Uterus (tissue), 4 donors: ENCODE measurements around the gene CD47. TPM values are rescaled to one million over a fixed set of nuclear protein-coding genes. Genes with fewer than 3 reads are reported as not detected.
A peak's percentile ranks its signal among the peaks of the same experiment; 100 is the strongest.

Experiments used
- DNase-seq, 2 donors: peaks; one replicate each; pipeline ENCODE4 v3.0.0-alpha.2; 2019 to 2020
- H3K27ac ChIP-seq, 2 donors: fragments of 200-600 bp; sonication (generic); 1 replicate in 1 of 2; 2 replicates in 1 of 2; pipeline ENCODE4 v1.5.1; 2016 to 2018
- H3K27me3 ChIP-seq, 2 donors: fragments of 200-600 bp; sonication (generic); one replicate each; pipeline ENCODE4 v1.5.1; 2018 to 2019; ENCODE audit warnings: control low read depth in 1 of 2
- H3K36me3 ChIP-seq, 2 donors: fragments of 200-600 bp; sonication (generic); one replicate each; pipeline ENCODE4 v1.5.1; 2019; ENCODE audit warnings: control low read depth in 1 of 2
- H3K4me1 ChIP-seq, 2 donors: fragments of 200-600 bp; sonication (generic); one replicate each; pipeline ENCODE4 v1.5.1; 2018 to 2019; ENCODE audit warnings: control low read depth in 1 of 2
- H3K4me3 ChIP-seq, 2 donors: fragments of 200-600 bp; sonication (generic); 1 replicate in 1 of 2; 2 replicates in 1 of 2; pipeline ENCODE4 v1.5.1; 2018 to 2019; ENCODE audit warnings: mild to moderate bottlenecking in 1 of 2
- H3K9me3 ChIP-seq, 2 donors: fragments of 200-600 bp; sonication (generic); one replicate each; pipeline ENCODE4 v1.5.1; 2019; ENCODE audit warnings: control low read depth in 1 of 2
- POLR2A ChIP-seq, 2 donors: fragments of 450-650 bp; IDR thresholded peaks; one replicate each; pipeline ENCODE4 v1.6.1; 2016; ENCODE audit warnings: antibody characterized with exemption in 2 of 2, mild to moderate bottlenecking in 1 of 2, moderate library complexity in 1 of 2
- intact Hi-C: fragments of 100-400 bp; cut with DNase I; formaldehyde crosslinking; loops from one replicate; pipeline ENCODE4 v1.15.1; 2023; ENCODE audit warnings: low total_unique reads
- total RNA-seq, 4 donors: library from RNA; depleted of rRNA in 3 of 4; stranded (reverse); fragments of >200 nt in 3 of 4; gene quantifications; one replicate each; pipeline versions ENCODE4 v1.1.0 to v1.2.4, GENCODE V29; 2014 to 2023
- TF ChIP-seq, protein P1 (sequence below), 4 experiments: fragments of 200-600 bp in 2 of 4; fragments of 450-650 bp in 2 of 4; sonication (generic) in 2 of 4; IDR thresholded peaks; one replicate each; pipeline ENCODE4 v1.5.1; 2016 to 2019; ENCODE audit warnings: antibody characterized with exemption in 4 of 4, mild to moderate bottlenecking in 2 of 4, moderate library complexity in 1 of 4
- donor health status: DM: yes; HTN: yes; CAD: no.

CD47 gene
- total RNA-seq, 4 donors from 2014 or later = 29.2 to 210 (median 67.1) TPM

DNA sequence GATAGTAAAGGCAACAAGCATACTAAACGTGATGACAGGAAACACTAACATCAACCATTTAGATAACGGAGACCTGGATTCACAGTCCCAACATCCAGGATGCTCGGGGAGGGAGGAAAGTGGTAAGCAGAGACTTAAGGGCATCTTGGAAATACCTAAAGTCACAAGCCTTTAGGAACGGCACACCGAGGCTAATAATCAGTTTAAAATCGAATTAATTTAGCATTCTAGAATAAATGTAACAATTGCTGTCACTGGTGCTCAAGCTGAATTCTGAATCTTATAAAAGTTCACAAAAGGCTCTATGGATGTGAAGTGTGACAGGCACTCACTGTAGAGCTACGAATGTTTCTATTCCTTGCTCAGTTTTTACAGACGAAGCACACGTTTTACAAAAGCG, 1.3 kb downstream of the CD47 start:
- intact Hi-C loops = no loop called here
- Histone ChIP-seq H3K27ac (peak overlapping the region; percentile 86 to 89), H3K27me3 (no peaks in the 10 kb centered on the region), H3K4me3 (peak overlapping the region; percentile 84 to 99), H3K9me3 (no peaks in the 10 kb centered on the region), H3K36me3 (no peaks in the 10 kb centered on the region), H3K4me1 (no peaks in the 10 kb centered on the region)
- TF ChIP-seq POLR2A (IDR thresholded peaks at IDR 0.05) = no peak
- no peak for DNase-seq

DNA sequence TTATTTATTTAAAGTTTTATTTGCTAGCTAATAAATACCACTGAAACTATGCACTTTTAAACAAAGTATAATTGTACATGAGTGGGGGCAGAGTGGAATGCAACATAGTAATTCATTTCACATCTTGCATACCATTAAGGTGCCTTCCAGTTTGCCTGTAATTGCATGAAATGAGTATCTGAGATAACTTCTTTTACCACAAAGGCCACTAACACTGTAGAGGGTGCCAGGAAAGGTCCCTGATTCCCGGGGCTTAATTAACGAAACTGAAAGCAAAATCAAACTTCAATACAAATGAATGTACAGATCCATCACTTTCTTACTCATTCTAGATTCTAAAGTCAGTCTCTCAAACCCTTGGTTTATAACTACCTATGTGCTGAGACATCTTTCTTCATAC, 2.1 kb downstream of the CD47 start:
- H3K4me1 ChIP-seq = no peaks in the 10 kb centered on the region
- no peak for DNase-seq
- H3K27ac ChIP-seq = peak overlapping the region in 1 of 2 donors; percentile 86
- no peaks in the 10 kb centered on the region for H3K27me3 ChIP-seq
- intact Hi-C loops = no loop called here
- no peaks in the 10 kb centered on the region for H3K9me3 ChIP-seq
- H3K4me3 ChIP-seq = peak overlapping the region in 1 of 2 donors; percentile 99
- no peaks in the 10 kb centered on the region for H3K36me3 ChIP-seq
- TF ChIP-seq POLR2A (IDR thresholded peaks at IDR 0.05) = no peak
- TF ChIP-seq, protein P1, sequence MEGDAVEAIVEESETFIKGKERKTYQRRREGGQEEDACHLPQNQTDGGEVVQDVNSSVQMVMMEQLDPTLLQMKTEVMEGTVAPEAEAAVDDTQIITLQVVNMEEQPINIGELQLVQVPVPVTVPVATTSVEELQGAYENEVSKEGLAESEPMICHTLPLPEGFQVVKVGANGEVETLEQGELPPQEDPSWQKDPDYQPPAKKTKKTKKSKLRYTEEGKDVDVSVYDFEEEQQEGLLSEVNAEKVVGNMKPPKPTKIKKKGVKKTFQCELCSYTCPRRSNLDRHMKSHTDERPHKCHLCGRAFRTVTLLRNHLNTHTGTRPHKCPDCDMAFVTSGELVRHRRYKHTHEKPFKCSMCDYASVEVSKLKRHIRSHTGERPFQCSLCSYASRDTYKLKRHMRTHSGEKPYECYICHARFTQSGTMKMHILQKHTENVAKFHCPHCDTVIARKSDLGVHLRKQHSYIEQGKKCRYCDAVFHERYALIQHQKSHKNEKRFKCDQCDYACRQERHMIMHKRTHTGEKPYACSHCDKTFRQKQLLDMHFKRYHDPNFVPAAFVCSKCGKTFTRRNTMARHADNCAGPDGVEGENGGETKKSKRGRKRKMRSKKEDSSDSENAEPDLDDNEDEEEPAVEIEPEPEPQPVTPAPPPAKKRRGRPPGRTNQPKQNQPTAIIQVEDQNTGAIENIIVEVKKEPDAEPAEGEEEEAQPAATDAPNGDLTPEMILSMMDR (IDR thresholded peaks at IDR 0.05) = no peak

DNA sequence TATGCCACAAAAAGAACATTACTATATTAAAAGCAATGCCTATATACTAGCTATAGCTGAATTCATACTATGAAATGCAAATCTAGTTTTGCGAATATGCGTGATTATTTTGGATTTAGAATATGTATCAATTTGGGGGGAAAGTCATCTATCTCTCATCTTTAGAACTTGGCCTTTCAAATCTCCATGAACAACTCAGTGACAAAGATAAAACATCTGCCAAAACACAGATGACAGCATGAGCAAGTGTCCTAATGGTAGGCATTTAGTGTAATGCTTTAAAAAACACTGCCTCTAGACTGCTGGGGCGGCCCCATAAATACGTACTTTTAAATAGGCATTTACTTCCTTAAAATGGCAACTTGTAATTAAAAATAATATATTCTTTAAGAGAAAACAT, 2.7 kb downstream of the CD47 start:
- no peaks in the 10 kb centered on the region for H3K4me1 ChIP-seq
- intact Hi-C loops = no loop called here
- no peaks in the 10 kb centered on the region for H3K9me3 ChIP-seq

DNA sequence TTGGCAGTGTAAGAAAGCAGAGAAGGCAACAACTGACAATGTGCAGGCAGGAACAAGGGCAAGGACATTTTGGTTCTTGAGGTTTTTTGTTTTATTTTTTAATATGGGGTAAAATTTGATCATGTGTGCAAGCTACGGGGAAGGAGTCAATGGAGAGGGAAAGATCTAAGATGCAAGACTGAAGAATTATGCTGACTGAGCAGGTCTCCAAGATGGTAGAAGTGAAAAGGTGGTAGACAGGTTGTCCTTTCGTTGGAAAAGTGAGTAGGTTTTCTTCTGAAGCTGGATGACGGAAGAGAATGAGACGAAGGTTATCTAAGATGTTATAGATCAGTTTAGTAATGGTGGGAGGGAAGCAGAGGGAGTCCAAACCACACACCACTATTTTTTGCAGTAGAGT, 4.2 kb downstream of the CD47 start:
- no peaks in the 10 kb centered on the region for H3K4me1 ChIP-seq
- no peak overlapping the region for H3K4me3 ChIP-seq
- no peak for DNase-seq
- no peaks in the 10 kb centered on the region for H3K36me3 ChIP-seq
- no peaks in the 10 kb centered on the region for H3K27me3 ChIP-seq
- H3K27ac ChIP-seq = no peak overlapping the region
- H3K9me3 ChIP-seq = no peaks in the 10 kb centered on the region
- intact Hi-C loops = no loop called here
- TF ChIP-seq POLR2A (IDR thresholded peaks at IDR 0.05) = no peak
- TF ChIP-seq, protein P1 (IDR thresholded peaks at IDR 0.05) = no peak

More for the DNA sequence above, 2.7 kb downstream of the CD47 start:
- no peak overlapping the region for H3K27ac ChIP-seq
- H3K27me3 ChIP-seq = no peaks in the 10 kb centered on the region
- no peaks in the 10 kb centered on the region for H3K36me3 ChIP-seq
- H3K4me3 ChIP-seq = no peak overlapping the region
- DNase-seq = no peak
- TF ChIP-seq, protein P1 (IDR thresholded peaks at IDR 0.05) = no peak
- no peak for TF ChIP-seq POLR2A (IDR thresholded peaks at IDR 0.05)

DNA sequence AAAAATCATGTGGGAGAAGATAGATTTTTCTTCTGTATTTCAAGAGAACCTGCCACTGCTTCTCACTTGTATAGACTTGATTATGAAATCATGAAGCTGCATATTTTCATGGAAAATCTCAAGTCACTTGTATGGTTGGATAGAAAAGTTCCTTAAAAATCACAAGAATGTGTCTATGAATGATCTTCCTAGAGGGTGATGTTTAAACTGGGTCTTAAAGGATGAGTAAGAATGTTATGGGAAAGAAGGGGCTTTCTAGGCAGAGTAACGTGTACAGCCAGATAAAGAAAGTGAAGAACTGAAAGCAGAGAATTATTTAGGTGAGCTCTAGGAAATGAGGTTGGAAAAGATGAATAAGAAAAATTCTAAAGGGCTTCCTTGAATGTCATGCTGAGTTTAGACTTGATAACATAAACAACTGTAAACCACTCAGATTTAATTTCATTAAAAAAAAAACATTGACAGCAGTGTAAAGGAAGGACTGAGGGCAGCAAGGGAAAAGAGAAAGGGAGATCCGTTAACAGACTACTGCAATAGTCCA, 5.0 kb downstream of the CD47 start:
- H3K27me3 ChIP-seq = no peaks in the 10 kb centered on the region
- intact Hi-C loops = no loop called here
- H3K36me3 ChIP-seq = no peaks in the 10 kb centered on the region
- DNase-seq = no peak
- no peak overlapping the region for H3K27ac ChIP-seq
- TF ChIP-seq, protein P1 (IDR thresholded peaks at IDR 0.05) = no peak
- TF ChIP-seq POLR2A (IDR thresholded peaks at IDR 0.05) = no peak
- H3K4me3 ChIP-seq = no peak overlapping the region
- no peaks in the 10 kb centered on the region for H3K4me1 ChIP-seq
- H3K9me3 ChIP-seq = no peaks in the 10 kb centered on the region

DNA sequence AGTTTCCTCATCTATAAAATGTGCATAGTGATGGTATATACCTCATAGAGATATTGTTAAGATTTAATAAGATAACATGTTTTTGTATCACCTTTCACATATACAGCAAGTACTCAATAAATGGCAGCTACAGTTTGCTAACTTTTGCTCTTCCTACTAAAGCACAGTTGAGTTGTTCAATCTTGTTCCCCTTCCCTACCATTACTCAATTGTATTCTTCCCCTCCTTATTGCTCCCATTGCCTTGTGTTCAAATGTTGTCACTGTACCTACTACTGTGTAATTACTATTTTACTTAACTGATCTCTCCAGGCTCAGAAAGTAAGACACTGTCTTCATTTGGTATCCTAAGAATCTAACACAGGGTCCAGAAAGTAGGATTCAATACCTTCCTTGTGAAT, 5.5 kb downstream of the CD47 start:
- TF ChIP-seq, protein P1 (IDR thresholded peaks at IDR 0.05) = no peak
- no peak for TF ChIP-seq POLR2A (IDR thresholded peaks at IDR 0.05)
- intact Hi-C loops = no loop called here
- H3K27ac ChIP-seq = no peak overlapping the region

More for the DNA sequence above, 5.5 kb downstream of the CD47 start:
- no peaks in the 10 kb centered on the region for H3K27me3 ChIP-seq
- no peaks in the 10 kb centered on the region for H3K4me1 ChIP-seq
- no peak for DNase-seq
- no peaks in the 10 kb centered on the region for H3K9me3 ChIP-seq
- H3K4me3 ChIP-seq = no peak overlapping the region
- H3K36me3 ChIP-seq = no peaks in the 10 kb centered on the region
